ENCODE measurements around the gene NLRC5.
"Not testable (repeated sequence)": the region's sequence is repeated elsewhere in the genome, so short reads cannot be mapped to it uniquely, and the experiment has no call there.

The NLRC5 gene

DNA sequence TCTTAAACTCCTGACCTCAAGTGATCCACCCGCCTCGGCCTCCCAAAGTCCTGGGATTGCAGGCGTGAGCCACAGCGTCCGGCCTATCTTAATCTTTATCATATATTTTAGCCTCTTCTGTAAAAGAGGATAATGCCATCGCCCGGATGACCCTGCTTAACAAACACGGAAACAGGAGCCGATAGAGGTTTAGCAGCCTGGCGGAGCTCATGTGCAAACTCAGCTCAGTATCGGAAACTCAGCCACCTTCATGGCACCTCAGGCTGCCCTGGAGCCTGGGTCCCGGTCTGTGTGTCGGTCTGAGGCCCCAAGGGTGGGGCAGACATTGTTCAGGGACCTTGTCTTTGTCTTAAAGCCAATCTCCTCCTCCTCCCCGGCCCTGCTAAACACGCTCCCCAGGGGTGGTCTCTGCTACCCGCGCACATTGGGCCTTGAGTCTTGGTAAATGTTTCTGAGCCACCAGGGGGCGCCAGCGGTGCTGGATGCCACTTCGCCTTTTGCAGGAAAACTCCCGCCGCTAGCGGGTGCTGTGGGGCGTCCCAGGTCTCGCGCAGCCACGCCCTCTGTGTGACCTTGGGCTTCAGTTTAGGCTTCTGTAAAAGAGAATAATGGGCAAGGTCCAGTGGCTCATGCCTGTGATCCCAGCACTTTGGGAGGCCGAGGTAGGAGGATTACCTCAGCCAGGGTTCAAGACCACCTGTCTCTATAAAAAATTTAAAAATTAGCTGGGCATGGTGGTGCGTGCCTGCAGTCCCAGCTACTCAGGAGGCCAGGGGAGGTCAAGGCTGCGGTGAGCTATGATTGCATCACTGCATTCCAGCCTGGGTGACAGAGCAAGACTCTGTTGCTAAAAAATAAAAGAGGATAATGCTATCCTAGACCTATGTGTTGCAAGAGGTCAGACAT, 24.9 kb upstream of the NLRC5 start:
- peak; percentile 88 for DNase-seq

DNA sequence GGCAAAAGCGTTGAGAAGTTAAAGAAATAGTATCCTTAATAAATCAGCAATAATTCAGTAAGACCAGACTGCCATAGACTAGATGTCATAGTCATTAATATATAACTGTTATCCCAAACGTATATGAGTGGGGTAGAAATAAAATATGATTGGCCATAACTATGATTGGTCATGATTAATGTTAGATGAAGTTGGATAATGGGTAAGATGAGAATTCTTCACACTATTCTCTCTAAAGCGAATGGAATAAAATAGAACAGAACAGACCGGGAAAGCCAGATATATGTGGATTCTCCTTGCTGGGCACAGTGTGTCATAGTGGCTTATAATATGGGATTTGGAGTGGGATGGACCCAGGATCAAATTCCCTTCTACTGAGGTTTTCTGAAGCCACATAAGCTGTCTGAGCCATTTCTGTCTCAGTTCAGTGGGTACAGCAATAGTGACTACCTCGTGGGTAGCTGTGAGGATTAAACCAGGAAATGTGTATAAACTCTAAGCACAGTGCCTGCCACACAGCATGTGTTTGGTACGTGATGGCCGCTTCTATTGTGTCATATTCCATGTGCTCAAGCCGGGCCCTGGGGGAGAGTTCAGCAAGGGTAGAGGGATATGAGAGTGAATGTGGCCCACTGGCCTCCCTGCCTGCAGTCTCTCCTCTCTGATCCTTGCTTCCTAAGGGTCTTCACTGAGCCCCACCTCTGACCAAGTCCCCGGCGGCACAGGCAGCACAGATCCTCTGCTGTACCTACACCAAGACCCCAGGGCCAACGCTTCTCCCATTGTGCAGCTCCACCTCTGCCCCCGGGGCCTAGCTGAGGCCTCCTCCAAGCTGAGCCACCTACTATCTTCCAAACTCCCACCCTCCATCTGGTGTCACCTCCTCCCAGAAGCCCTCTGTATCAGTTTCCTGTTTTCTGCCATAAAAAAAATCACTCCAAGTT, 23.9 kb upstream of the NLRC5 start:
- no peak for DNase-seq

DNA sequence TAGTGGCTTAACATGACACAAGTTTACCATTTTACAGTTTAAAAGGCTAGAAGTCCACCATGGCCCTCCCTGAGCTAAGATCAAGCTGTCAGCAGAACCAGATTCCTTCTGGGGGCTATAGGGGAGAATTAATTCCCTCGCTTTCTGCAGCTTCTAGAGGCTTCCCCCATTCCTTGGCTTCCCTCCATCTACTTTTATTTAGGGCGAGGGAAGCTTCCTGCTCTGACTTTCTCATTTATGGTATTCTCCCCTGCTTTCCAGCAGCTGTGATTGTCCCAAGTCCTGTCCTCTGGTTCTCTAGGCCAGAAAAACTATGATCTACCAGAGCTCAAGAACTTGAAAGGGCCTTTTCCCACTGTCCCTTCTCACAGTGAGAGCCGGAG, 23.3 kb upstream of the NLRC5 start:
- no peak for DNase-seq

DNA sequence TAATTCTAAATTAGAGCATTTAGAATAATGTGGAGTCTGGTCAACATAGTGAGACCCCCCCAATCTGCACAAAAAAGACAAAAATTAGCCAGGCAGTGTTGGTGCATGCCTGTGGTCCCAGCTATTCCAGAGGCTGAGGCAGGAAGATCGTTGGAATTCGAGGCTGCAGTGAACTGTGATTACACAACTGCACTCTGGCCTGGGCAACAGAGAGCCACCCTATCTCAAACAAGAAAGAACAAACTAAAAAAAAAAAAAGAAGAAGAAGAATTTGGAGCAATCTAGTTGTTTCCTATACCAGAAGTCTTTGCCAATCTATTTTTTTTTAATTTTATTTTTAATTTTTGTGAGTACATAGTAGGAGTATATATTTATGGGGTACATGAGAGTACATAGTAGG, 21.6 kb upstream of the NLRC5 start:
- no peak for DNase-seq

- DNase-seq: no peak
Measured at GRCh38 chr16:56969769-56970168, 19.6 kb upstream of the NLRC5 start.

DNA sequence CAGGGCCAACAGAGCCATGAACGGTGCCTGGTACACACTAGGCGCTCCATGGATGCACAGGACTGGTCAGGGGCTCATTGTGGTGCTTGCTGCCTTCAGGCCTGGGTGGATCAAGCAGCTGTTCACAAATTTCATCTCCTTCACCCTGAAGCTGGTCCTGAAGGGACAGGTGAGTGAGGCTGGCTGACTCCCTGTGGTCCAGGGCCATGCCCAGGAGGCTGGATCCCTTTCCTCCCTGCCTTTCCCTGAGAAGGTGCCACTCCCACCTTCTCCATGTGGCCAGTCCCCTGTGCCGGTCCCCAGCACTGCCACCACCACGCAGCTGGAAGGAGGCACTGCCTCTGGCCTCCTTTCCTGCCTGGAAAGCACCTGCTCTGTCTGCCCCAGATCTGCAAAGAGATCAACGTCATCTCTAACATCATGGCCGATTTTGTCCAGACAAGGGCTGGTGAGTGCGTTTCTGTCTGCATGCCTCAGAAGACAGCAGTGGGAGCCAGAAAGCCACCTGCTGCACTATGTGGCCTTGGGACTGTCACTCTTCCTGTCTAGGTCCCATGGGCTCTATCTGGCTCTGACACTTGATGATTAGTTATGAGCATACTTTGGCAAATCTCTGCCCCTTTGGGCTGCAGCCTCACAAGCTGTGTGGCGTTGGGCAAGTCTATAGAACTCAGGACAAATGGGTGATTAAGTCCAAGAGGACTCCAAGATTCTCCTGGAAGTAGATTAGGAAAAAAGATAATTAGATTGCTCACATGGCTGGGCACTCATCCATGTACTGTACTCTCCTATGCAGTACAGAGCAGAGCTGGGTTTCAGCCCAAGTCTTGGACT, 18.2 kb upstream of the NLRC5 start:
- no peak for DNase-seq

DNA sequence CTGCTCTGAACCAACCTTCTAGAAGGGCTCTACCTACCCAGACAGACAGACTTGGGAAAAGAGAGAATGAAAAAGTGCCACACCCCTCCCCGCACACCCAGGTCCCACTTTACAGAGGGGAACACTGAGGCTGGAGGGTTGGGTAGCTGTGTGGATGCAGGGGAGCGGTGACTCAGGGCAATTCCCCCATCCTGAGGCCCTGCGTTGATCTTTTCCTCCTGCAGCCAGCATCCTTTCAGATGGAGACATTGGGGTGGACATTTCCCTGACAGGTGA, 17.7 kb upstream of the NLRC5 start:
- DNase-seq: no peak

DNA sequence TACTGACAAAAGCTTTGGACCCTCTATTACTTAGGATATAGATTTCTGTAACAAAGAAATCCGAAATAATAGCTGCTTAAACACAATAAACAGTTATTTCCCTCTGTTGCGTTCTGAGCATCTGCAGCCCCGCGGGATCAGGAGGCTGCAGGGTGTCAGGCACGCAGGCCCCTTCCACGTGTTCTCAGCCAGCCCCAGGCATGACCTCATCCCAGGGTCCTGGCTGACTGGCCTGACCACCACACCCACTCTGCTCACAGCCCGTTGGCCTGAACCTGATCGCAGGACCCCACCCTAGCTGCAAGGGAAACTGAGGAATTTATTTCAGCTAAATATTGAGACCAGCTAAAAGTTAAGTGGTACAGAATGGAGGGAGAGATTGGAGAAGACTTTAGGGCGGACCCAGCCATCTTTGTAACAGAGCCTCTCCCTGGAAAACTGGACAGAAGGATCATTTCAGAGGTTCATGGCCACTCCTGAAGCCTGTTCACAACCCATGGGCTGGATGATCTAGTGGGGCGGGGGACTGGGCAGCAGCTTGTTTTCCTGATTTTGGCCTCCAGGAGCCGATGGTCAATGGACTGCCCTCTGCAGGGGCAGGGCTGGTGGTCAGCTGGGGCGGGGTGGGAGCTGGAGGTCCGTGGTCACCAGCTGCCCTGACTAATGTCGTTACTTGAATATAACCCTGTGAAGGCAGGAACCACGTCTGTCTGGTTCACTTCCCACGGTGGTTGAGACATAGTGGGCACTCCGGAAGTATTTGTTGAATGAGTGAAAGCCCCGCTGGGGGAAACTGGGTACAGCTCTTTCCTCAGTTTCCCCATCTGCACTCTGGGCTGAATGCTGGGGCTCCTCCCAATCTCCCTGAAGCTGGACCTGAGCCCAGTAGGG, 16.7 kb upstream of the NLRC5 start:
- no peak for DNase-seq

GRCh38 chr16:56973294-56973689, 16.1 kb upstream of the NLRC5 start:
- DNase-seq: no peak

DNA sequence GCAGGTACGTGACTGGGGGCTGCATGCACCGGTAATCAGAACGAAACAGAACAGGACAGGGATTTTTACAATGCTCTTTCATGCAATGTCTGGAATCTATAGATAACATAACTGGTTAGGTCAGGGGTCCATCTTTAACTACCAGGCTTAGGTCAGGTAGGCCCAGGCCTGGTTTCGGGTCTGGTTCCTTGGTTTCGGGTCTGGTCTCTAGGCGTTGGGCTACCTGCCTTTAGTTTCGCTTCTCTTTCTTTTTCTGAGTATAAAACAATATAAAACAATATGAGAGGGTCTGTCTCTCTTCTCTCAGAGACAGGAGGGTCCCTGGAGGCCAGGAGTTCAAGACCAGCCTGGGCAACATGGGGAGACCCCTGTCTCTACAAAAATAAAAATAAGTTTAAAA, 15.5 kb upstream of the NLRC5 start:
- DNase-seq: not testable (repeated sequence)

- no peak for DNase-seq
Measured at GRCh38 chr16:56974549-56975300, 14.6 kb upstream of the NLRC5 start.

DNA sequence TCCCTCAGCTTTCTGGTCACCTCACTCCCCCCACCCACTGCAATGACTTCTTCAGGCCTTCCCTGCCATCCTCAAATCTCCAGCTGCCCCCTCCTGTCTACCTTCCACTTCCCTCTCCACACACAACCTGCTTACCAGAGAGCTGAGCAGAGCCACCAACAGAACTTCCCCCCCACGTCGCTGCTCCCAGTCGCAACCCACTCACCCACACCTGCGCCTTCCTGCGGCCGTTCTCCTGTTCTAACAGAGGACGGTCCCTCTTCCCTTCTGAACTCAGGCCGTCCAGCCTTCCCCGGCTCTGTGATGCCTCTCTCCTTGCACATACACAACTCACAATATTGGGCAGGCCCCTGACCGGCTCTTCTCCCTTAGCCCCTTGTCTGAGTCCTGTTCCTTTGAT, 13.6 kb upstream of the NLRC5 start:
- no peak for DNase-seq

GRCh38 chr16:56977216-56977615, 12.1 kb upstream of the NLRC5 start:
- no peak for DNase-seq

GRCh38 chr16:56977823-56978430, 11.4 kb upstream of the NLRC5 start:
- no peak for DNase-seq

- DNase-seq: no peak
Measured at GRCh38 chr16:56980201-56980535, 9.2 kb upstream of the NLRC5 start.

DNA sequence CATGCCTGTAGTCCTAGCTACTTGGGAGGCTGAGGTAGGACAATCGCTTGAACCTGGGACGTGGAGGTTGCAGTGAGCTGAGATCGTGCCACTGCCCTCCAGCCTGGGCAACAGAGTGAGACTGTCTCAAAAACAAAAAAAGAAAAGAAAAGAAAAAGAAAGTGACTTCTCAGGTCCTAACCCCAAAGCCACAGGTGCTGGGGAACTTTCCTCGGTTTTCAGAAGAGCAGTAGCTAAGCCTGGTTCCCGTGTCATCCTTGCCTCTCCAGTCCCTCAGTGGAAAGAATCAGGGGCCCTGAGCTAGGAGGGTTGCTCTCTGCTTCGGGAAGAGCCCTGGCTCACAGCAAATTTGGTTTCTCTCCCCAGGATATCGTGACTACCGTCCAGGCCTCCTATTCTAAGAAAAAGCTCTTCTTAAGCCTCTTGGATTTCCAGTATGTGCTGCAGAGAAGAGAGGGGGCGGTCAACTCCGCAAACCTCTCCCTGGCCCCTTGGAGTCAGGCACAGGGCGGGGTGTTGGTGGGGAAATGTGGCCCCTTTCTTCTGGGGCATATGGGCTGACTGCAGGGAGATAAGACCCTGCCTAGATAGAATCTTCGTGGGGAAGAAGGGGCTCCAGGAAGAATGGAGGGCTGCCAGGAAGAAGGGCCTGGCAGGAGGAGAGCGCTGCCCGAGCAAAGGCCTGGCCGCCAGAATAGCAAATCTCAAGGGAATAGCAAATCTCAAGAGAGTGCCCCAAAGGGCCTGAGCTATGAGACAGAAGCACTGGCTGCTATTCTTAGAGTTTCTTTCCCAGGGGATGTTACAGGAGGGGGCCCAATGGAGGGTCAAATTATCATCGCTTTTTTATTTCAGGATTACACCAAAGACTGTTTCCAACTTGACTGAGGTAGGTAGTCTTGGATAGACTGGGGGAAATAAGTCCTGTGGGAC, 8.3 kb upstream of the NLRC5 start:
- DNase-seq: no peak

GRCh38 chr16:56981729-56982271, 7.6 kb upstream of the NLRC5 start:
- no peak for DNase-seq

- DNase-seq: no peak
Measured at GRCh38 chr16:56982695-56983094, 6.7 kb upstream of the NLRC5 start.

- no peak for DNase-seq
Measured at GRCh38 chr16:56983211-56983751, 6.1 kb upstream of the NLRC5 start.
